Measurements from ENCODE around the gene SPON1.

GRCh38 chr11:14259878-14260277 is 297.4 kb downstream of the SPON1 start:
- TF ChIP-seq CTCF (IDR thresholded peaks at IDR 0.05 in 2 of 3, conservative IDR thresholded peaks at IDR 0.05 in 1 of 3; ENCODE audit: control insufficient read depth in 2 of 3, extremely low read depth in 1 of 3, insufficient read depth in 1 of 3, low read depth in 3 of 3, low read length in 3 of 3) (no peak), HCFC1 (IDR thresholded peaks at IDR 0.05; ENCODE audit: low read length) (no peak), KDM1A (IDR thresholded peaks at IDR 0.05; ENCODE audit: borderline replicate concordance) (no peak), NFYA (IDR thresholded peaks at IDR 0.05; ENCODE audit: borderline replicate concordance, low read depth, low read length) (no peak), SRF (IDR thresholded peaks at IDR 0.05; ENCODE audit: low read depth in 2 of 2, low read length in 2 of 2) (no peak), EGR1 (IDR thresholded peaks at IDR 0.05; ENCODE audit: borderline replicate concordance in 1 of 2, low read depth in 2 of 2, low read length in 2 of 2) (no peak), RAD21 (IDR thresholded peaks at IDR 0.05; ENCODE audit: insufficient read depth, low read depth, low read length) (no peak)
